SK-N-SH (cell line): Measurements from ENCODE around the gene ASF1B. TPM values are rescaled to one million over a fixed set of nuclear protein-coding genes. Genes with fewer than 3 reads are reported as not detected.

Source experiments
- CTCF ChIA-PET: fragments of 300-600, 350-600 bp; formaldehyde crosslinking; extraction: SDS; loops from one replicate; lab custom pipeline; 2021; lab: Yijun Ruan, JAX
- POLR2A ChIA-PET: fragments of 350-600 bp; sonication (Branson Sonifier 250); formaldehyde crosslinking; extraction: SDS; loops from one replicate; lab custom pipeline; 2020; ENCODE audit warnings: antibody characterized with exemption, inconsistent platforms; lab: Yijun Ruan, JAX
- DNase-seq: peaks from one replicate; pipeline ENCODE4 v3.0.0; 2012
- H2AFZ ChIP-seq: fragments of 200-600 bp; sonication (generic); 2 replicates; pipeline ENCODE4 v1.8.1; 2016; ENCODE audit warnings: antibody characterized with exemption, mild to moderate bottlenecking, low read depth
- H3F3A ChIP-seq: fragments of 200-600 bp; sonication (generic); replicated peaks from 2 replicates; pipeline ENCODE3; 2016; ENCODE audit warnings: antibody characterized with exemption, mild to moderate bottlenecking; ENCODE audit not compliant: insufficient read depth
- H3K27ac ChIP-seq, 2 experiments: fragments of 200-500 bp in 1 of 2; fragments of 200-600 bp in 1 of 2; sonication (Bioruptor generic) in 1 of 2; sonication (generic), shearing (Covaris generic) in 1 of 2; 2 replicates each; pipeline versions ENCODE4 v1.5.1 to v1.6.1; 2014 to 2016; ENCODE audit warnings: low read depth in 2 of 2, inconsistent platforms in 1 of 2, low read length in 1 of 2, mild to moderate bottlenecking in 1 of 2, mixed read lengths in 1 of 2
- H3K27me3 ChIP-seq: fragments of 200-600 bp; sonication (generic), shearing (Covaris generic); 2 replicates; pipeline ENCODE4 v1.6.1; 2016; ENCODE audit warnings: mixed run types; ENCODE audit not compliant: insufficient read depth
- H3K36me3 ChIP-seq, 2 experiments: fragments of 200-500 bp in 1 of 2; fragments of 200-600 bp in 1 of 2; sonication (Bioruptor generic) in 1 of 2; sonication (generic) in 1 of 2; replicated peaks in 1 of 2; 2 replicates each; pipeline versions ENCODE3 to v1.5.1; 2014 to 2016; ENCODE audit warnings: low read length in 1 of 2, mild to moderate bottlenecking in 1 of 2; ENCODE audit not compliant: insufficient read depth in 2 of 2, control insufficient read depth in 1 of 2
- H3K4me1 ChIP-seq, 2 experiments: fragments of 200-500 bp in 1 of 2; fragments of 200-600 bp in 1 of 2; sonication (Bioruptor generic) in 1 of 2; sonication (generic), shearing (Covaris generic) in 1 of 2; 2 replicates each; pipeline versions ENCODE4 v1.5.1 to v1.6.1; 2014 to 2016; ENCODE audit warnings: low read depth in 1 of 2, low read length in 1 of 2, mixed run types in 1 of 2; ENCODE audit not compliant: insufficient read depth in 2 of 2, control insufficient read depth in 1 of 2
- H3K4me2 ChIP-seq: fragments of 200-600 bp; sonication (generic), shearing (Covaris generic); 2 replicates; pipeline ENCODE4 v1.6.1; 2017; ENCODE audit warnings: mixed run types
- H3K4me3 ChIP-seq, 2 experiments: fragments of 200-500 bp in 1 of 2; fragments of 200-600 bp in 1 of 2; sonication (Bioruptor generic) in 1 of 2; sonication (generic), shearing (Covaris generic) in 1 of 2; 2 replicates each; pipeline versions ENCODE4 v1.5.1 to v1.8.1; 2014 to 2016; ENCODE audit warnings: low read depth in 2 of 2, inconsistent platforms in 1 of 2, low read length in 1 of 2, mild to moderate bottlenecking in 1 of 2, mixed read lengths in 1 of 2, moderate library complexity in 1 of 2
- H3K79me2 ChIP-seq: fragments of 200-600 bp; sonication (generic); 2 replicates; pipeline ENCODE4 v1.8.1; 2017; ENCODE audit warnings: mild to moderate bottlenecking; ENCODE audit not compliant: insufficient read depth
- H3K9ac ChIP-seq: fragments of 200-600 bp; sonication (generic); 2 replicates; pipeline ENCODE4 v1.6.1; 2017; ENCODE audit warnings: mixed run types
- H3K9me2 ChIP-seq: fragments of 200-600 bp; sonication (generic); 2 replicates; pipeline ENCODE4 v1.6.1; 2017; ENCODE audit warnings: mixed run types
- H3K9me3 ChIP-seq: fragments of 200-600 bp; sonication (generic); 2 replicates; pipeline ENCODE4 v1.6.1; 2017; ENCODE audit warnings: mixed run types, mild to moderate bottlenecking, moderate library complexity
- H4K20me1 ChIP-seq: fragments of 200-600 bp; sonication (generic); 2 replicates; pipeline ENCODE4 v1.6.1; 2017; ENCODE audit warnings: mild to moderate bottlenecking, mixed run types; ENCODE audit not compliant: insufficient read depth
- CHD2 ChIP-seq: fragments of 150-350 bp; IDR thresholded peaks from 2 replicates; pipeline ENCODE4 v1.6.1; 2018; ENCODE audit warnings: low read length; ENCODE audit not compliant: partially characterized antibody
- CTCF ChIP-seq: fragments of 200-600 bp; sonication (generic); IDR thresholded peaks from 2 replicates; pipeline ENCODE4 v1.6.1; 2017; ENCODE audit warnings: antibody characterized with exemption, mild to moderate bottlenecking, moderate library complexity
- ELF1 ChIP-seq: IDR thresholded peaks from 2 replicates; pipeline ENCODE4 v1.4.0; 2012
- EP300 ChIP-seq, 2 experiments: IDR thresholded peaks; 2 replicates each; pipeline versions ENCODE4 v1.4.0 to v1.6.1; 2012; ENCODE audit warnings: borderline replicate concordance in 1 of 2, low read depth in 1 of 2, low read length in 1 of 2
- FOSL2 ChIP-seq: IDR thresholded peaks from 2 replicates; pipeline ENCODE4 v1.4.0; 2012; ENCODE audit warnings: low read depth, mild to moderate bottlenecking, moderate library complexity, borderline replicate concordance
- FOXJ3 ChIP-seq: sonication (generic); formaldehyde crosslinking; IDR thresholded peaks from 2 replicates; pipeline ENCODE4 v1.5.1; 2020; ENCODE audit warnings: mild to moderate bottlenecking, missing genetic modification reagents
- GABPA ChIP-seq: IDR thresholded peaks from 2 replicates; pipeline ENCODE4 v1.4.0; 2012; ENCODE audit warnings: low read depth, mild to moderate bottlenecking
- JUND ChIP-seq: IDR thresholded peaks from 2 replicates; pipeline ENCODE4 v1.4.0; 2012
- MEF2A ChIP-seq: IDR thresholded peaks from 2 replicates; pipeline ENCODE4 v1.4.0; 2012; ENCODE audit warnings: low read depth, borderline replicate concordance
- NFIC ChIP-seq: IDR thresholded peaks from 2 replicates; pipeline ENCODE4 v1.4.0; 2012; ENCODE audit warnings: borderline replicate concordance
- NRF1 ChIP-seq: IDR thresholded peaks from 2 replicates; pipeline ENCODE4 v1.6.1; 2012; ENCODE audit warnings: low read depth, mild to moderate bottlenecking, low read length
- PBX3 ChIP-seq: IDR thresholded peaks from 2 replicates; pipeline ENCODE4; 2012
- POLR2AphosphoS5 ChIP-seq: IDR thresholded peaks from 2 replicates; pipeline ENCODE4 v1.6.1; 2012; ENCODE audit warnings: low read depth, low read length
- RCOR1 ChIP-seq: fragments of 150-350 bp; IDR thresholded peaks from 2 replicates; pipeline ENCODE4 v1.6.1; 2017; ENCODE audit warnings: antibody characterized with exemption, low read length
- RFX5 ChIP-seq: IDR thresholded peaks from 2 replicates; pipeline ENCODE4 v1.6.1; 2012; ENCODE audit warnings: mild to moderate bottlenecking, improper control_type of control experiment, low read length
- TCF12 ChIP-seq: IDR thresholded peaks from 2 replicates; pipeline ENCODE4 v1.4.0; 2012
- TEAD4 ChIP-seq: IDR thresholded peaks from 2 replicates; pipeline ENCODE4 v1.4.0; 2012; ENCODE audit warnings: mild to moderate bottlenecking, borderline replicate concordance; ENCODE audit not compliant: insufficient read depth
- USF1 ChIP-seq: IDR thresholded peaks from 2 replicates; pipeline ENCODE4 v1.4.0; 2012; ENCODE audit warnings: low read depth, borderline replicate concordance
- WGBS: methylation state at CpG from one replicate; pipeline ENCODE4 v1.1.6; 2017; ENCODE audit warnings: low lambda C conversion rate; 5-methylcytosine and 5-hydroxymethylcytosine counted together
- polyA plus RNA-seq, 3 experiments: library from polyadenylated mRNA; depleted of rRNA; stranded (reverse); fragments of >200 nt; gene quantifications; 2 replicates each; pipeline ENCODE4 v1.2.3, GENCODE V29; 2012
- TF ChIP-seq, protein P1 (sequence below): fragments of 150-350 bp; IDR thresholded peaks from 2 replicates; pipeline ENCODE4 v1.6.1; 2017; ENCODE audit warnings: antibody characterized with exemption, low read length, low read depth, borderline replicate concordance

The ASF1B gene
- polyA plus RNA-seq, 1 of the 3 experiments (the other 2 are of a cell fraction), result 19.0 TPM

DNA sequence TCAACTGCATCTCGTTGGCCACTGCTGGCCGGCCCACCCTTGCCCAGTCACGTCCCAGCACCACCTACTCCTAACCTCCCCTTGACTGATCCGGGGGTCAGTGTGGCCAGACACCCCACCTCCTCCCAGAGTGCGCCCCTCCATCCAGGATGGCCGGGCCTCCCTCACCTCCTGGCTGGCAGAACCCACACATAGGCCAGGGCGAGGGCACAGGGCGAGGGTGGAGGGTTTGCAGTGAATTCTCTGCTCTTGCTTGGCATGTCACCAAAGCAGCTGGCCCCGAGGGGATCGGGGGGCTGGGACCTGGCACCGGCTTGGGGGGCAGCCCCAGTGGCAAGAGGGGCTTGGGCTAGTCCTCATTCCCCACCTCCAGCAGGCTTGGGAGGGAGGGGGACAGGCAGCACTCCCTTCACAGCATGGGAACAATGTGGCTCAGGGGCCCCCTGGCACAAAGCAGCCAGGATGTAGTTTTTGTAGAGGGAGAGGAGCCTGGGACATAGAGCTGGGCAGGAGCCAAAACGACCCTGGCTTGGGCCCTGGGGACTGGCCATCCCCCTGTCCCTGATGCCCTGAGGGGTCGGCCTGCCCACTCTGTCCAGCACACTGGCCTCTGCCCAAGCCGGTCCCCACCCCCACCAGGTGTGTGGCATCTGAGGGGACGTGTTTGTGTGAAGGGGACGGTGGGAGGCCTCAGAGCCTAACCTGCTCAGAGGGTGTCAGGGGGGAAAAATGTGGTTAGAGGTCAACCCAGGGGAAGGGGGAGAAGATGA, 28.5 kb upstream of the ASF1B start:
- H4K20me1 ChIP-seq, result no peaks in the 10 kb centered on the region
- 79% methylated on average over 3 of the region's 16 CpGs for WGBS
- POLR2A ChIA-PET, result no interaction called here

More for the DNA sequence above, 28.5 kb upstream of the ASF1B start:
- H3K4me3 ChIP-seq, result no peak overlapping the region
- no peak overlapping the region for H3K9ac ChIP-seq
- no peak overlapping the region for H3K4me2 ChIP-seq
- H3K9me3 ChIP-seq, result no peaks in the 10 kb centered on the region
- no peaks in the 10 kb centered on the region for H3K9me2 ChIP-seq
- peaks cover 0 to 18% of the 10 kb centered on the region in 2 experiments; a peak in 2 of 4 replicates for H3K4me1 ChIP-seq
- H3K27me3 ChIP-seq, result no peaks in the 10 kb centered on the region
- no peak overlapping the region for H2AFZ ChIP-seq
- DNase-seq, result peak; percentile 56
- CTCF ChIA-PET, result interaction anchor here (1.0 to 1.4 kb wide), 2 partner anchors 17 to 183 kb away, joined by 5 read pairs; no protein-coding TSS in a partner anchor
- peaks cover 0 to 10% of the 10 kb centered on the region in 2 experiments for H3K36me3 ChIP-seq
- no peaks in the 10 kb centered on the region for H3K79me2 ChIP-seq
- peak overlapping the region in 1 of 2 experiments; percentile 34; a peak in 1 of 4 replicates for H3K27ac ChIP-seq
- TF ChIP-seq EP300 (IDR thresholded peaks at IDR 0.05; ENCODE audit: borderline replicate concordance in 1 of 2, low read depth in 1 of 2, low read length in 1 of 2) (no peak), PBX3 (no peak), MEF2A (no peak), FOXJ3 (CRISPR knock-in tag) (no peak), TEAD4 (no peak), JUND (no peak), CTCF (no peak), FOSL2 (no peak), NFIC (no peak), USF1 (no peak), NRF1 (no peak), RFX5 (no peak), CHD2 (no peak), POLR2AphosphoS5 (no peak), RCOR1 (no peak), ELF1 (no peak), GABPA (no peak), TCF12 (no peak)
- TF ChIP-seq, protein P1, sequence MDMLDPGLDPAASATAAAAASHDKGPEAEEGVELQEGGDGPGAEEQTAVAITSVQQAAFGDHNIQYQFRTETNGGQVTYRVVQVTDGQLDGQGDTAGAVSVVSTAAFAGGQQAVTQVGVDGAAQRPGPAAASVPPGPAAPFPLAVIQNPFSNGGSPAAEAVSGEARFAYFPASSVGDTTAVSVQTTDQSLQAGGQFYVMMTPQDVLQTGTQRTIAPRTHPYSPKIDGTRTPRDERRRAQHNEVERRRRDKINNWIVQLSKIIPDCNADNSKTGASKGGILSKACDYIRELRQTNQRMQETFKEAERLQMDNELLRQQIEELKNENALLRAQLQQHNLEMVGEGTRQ, result no peak
- H3F3A ChIP-seq, result no peaks in the 10 kb centered on the region
